ENCODE results near the gene STK33.
"Not testable (repeated sequence)": the region's sequence is repeated elsewhere in the genome, so short reads cannot be mapped to it uniquely, and the experiment has no call there.

Gene STK33

DNA sequence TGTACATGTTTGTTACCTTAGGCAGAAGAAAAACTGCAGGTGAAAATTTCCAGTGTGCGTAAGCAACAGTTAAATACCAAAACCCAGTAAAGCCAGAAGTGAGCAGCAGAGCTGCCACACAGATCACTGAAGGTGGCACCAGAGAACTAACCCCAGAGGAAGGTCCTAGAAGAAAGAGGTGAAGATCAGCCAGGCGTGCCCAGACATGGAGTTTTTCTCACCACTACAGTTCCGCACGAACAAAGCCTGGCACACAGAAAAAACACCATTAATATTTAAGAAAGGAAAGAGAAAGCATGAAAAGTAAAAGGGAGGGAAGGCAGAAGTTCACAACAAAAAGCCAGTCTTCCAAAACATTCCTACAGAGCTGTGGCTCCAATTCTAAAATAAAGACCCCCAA is 60.7 kb downstream of the STK33 start:
- Mint-ChIP-seq H3K27me3 (no peaks in the 10 kb centered on the region), H3K4me3 (peak overlapping the region; percentile 40), H3K36me3 (no peaks in the 10 kb centered on the region), H3K9me3 (no peaks in the 10 kb centered on the region), H3K4me1 (peaks cover 47% of the 10 kb centered on the region), H3K27ac (peak overlapping the region; percentile 79)
- ATAC-seq, result peak; percentile 91

DNA sequence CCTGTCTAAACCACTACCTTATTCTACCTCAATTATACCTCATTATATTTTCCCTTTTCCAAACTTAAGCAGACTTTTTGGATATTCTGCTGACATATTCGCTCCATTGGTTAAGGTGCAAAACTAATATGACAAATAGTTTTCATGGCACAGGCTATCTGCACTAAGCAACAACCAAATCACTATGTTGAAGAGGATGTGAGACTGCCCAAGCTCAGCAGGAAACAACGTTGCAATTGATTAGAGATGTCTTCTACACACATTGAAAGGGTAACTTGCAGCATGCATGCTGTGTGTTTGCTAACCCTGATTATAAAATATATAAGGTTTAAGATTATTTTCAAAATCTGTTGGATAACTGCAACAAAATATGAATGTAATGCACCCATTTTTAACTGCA is 61.6 kb downstream of the STK33 start:
- Mint-ChIP-seq H3K4me1 (peaks cover 48% of the 10 kb centered on the region), H3K9me3 (no peaks in the 10 kb centered on the region), H3K27ac (peak overlapping the region; percentile 72), H3K4me3 (no peak overlapping the region), H3K27me3 (no peaks in the 10 kb centered on the region), H3K36me3 (no peaks in the 10 kb centered on the region)
- peak; percentile 79 for ATAC-seq

GRCh38 chr11:8531982-8532381 is 62.0 kb downstream of the STK33 start:
- H3K4me3 Mint-ChIP-seq, result no peak overlapping the region
- peak overlapping the region; percentile 72 for H3K27ac Mint-ChIP-seq
- ATAC-seq, result peak; percentile 56
- H3K4me1 Mint-ChIP-seq, result peaks cover 53% of the 10 kb centered on the region
- H3K36me3 Mint-ChIP-seq, result no peaks in the 10 kb centered on the region
- no peaks in the 10 kb centered on the region for H3K27me3 Mint-ChIP-seq
- H3K9me3 Mint-ChIP-seq, result no peaks in the 10 kb centered on the region

DNA sequence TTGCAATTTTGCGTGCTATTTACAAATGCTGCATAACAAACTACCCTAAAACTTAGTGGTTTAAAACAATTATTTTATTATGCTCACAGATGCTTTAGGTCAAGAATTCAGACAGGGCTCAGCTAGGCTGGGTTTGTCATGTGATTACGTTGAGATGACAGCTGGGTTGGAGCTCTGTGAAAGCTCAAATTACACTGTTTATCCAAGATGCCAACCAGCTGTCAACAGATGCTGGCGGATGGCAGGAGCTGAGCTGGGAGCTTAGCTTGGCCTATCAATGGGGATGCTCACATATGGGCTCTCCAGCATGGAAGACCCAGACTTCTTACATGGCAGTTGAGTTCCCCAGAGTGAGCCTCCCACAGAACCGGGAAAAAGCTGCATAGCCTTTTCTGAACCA is 62.7 kb downstream of the STK33 start:
- Mint-ChIP-seq H3K4me1 (peaks cover 53% of the 10 kb centered on the region), H3K27me3 (no peaks in the 10 kb centered on the region), H3K4me3 (no peak overlapping the region), H3K36me3 (no peaks in the 10 kb centered on the region), H3K9me3 (no peaks in the 10 kb centered on the region), H3K27ac (peak overlapping the region; percentile 72)
- no peak for ATAC-seq

- Mint-ChIP-seq H3K9me3 (no peaks in the 10 kb centered on the region), H3K27me3 (no peaks in the 10 kb centered on the region), H3K4me1 (peaks cover 51% of the 10 kb centered on the region)
Observed at GRCh38 chr11:8527939-8528338, 66.1 kb downstream of the STK33 start.

GRCh38 chr11:8523396-8523795 is 70.6 kb downstream of the STK33 start:
- ATAC-seq, result no peak
- no peak overlapping the region for H3K4me3 Mint-ChIP-seq
- peaks cover 6% of the 10 kb centered on the region for H3K36me3 Mint-ChIP-seq
- peaks cover 22% of the 10 kb centered on the region for H3K4me1 Mint-ChIP-seq
- peaks cover 7% of the 10 kb centered on the region for H3K9me3 Mint-ChIP-seq
- H3K27ac Mint-ChIP-seq, result no peak overlapping the region
- H3K27me3 Mint-ChIP-seq, result no peaks in the 10 kb centered on the region

More at GRCh38 chr11:8527939-8528338, 66.1 kb downstream of the STK33 start:
- H3K4me3 Mint-ChIP-seq, result no peak overlapping the region
- H3K27ac Mint-ChIP-seq, result no peak overlapping the region
- no peaks in the 10 kb centered on the region for H3K36me3 Mint-ChIP-seq
- no peak for ATAC-seq

DNA sequence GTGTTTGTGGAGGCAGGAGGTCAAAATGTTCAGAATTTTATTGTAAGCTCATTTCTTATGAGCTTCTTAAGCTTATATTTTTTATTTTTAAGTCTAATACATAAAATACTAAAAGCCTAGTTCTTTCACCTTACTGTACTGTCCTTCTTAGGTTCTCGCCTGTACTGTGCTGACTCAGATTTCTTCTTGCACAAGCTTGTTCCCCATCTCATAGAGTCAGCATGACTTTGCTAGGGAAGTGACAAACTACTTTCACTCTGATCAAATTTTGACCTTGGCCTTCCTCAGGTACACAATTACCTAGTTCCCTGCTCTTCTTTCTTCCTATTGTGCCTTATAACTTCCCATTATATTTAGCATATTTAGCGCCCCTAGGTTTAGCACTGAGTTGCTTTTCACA is 81.5 kb downstream of the STK33 start:
- H3K9me3 Mint-ChIP-seq, result peaks cover 9% of the 10 kb centered on the region
- H3K36me3 Mint-ChIP-seq, result peaks cover 27% of the 10 kb centered on the region
- no peaks in the 10 kb centered on the region for H3K4me1 Mint-ChIP-seq
- no peaks in the 10 kb centered on the region for H3K27me3 Mint-ChIP-seq
- ATAC-seq, result no peak
- H3K27ac Mint-ChIP-seq, result no peak overlapping the region
- H3K4me3 Mint-ChIP-seq, result no peak overlapping the region

GRCh38 chr11:8503910-8504364 is 90.1 kb downstream of the STK33 start:
- ATAC-seq, result no peak
- Mint-ChIP-seq H3K36me3 (no peaks in the 10 kb centered on the region), H3K27me3 (no peaks in the 10 kb centered on the region), H3K27ac (no peak overlapping the region), H3K4me3 (no peak overlapping the region), H3K9me3 (peaks cover 4% of the 10 kb centered on the region), H3K4me1 (no peaks in the 10 kb centered on the region)

DNA sequence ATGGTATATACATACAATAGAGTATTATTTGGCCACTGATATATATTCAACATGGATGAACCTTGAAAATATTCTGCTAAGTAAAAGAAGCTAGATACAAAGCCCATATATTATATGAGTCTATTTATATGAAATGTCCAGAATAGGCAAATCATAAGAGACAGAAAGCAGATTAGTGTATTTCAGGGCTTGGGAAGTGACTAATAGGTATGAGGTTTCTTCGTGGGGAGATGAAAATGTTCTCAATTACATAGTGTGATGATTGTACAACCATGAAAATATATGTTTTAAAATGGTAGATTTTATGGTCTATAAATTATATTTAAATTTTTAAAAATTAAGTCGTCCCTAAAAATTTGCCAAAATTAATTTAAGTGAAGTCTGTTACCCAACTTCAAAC is 92.2 kb downstream of the STK33 start:
- Mint-ChIP-seq H3K36me3 (peaks cover 11% of the 10 kb centered on the region), H3K27ac (no peak overlapping the region), H3K4me3 (no peak overlapping the region), H3K9me3 (peaks cover 12% of the 10 kb centered on the region), H3K27me3 (no peaks in the 10 kb centered on the region), H3K4me1 (no peaks in the 10 kb centered on the region)
- ATAC-seq, result no peak

DNA sequence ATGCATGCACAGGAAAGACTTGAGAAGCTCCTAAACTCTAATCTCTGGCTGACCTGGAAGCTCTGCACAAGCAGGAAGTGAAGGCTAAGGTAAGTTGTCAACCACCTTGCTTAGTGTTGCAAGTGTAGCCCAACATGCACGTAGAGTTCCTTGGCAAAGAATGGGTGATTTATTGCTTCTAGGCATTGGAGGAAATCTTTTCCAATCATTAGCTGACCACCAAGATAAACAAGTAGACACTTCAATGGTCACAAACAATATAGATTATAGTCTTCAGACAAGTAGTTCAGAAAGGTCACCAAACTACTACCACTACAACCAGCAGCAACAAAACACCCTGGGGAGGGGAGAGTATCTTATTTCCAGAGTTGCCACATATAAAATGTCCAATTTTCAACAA is 105.6 kb downstream of the STK33 start:
- Mint-ChIP-seq H3K27me3 (no peaks in the 10 kb centered on the region), H3K4me3 (no peak overlapping the region)

GRCh38 chr11:8487261-8487660 is 106.8 kb downstream of the STK33 start:
- Mint-ChIP-seq H3K27ac (no peak overlapping the region), H3K27me3 (no peaks in the 10 kb centered on the region), H3K4me3 (no peak overlapping the region), H3K9me3 (peaks cover 5% of the 10 kb centered on the region), H3K36me3 (peaks cover 11% of the 10 kb centered on the region), H3K4me1 (no peaks in the 10 kb centered on the region)
- no peak for ATAC-seq

More for the DNA sequence above, 105.6 kb downstream of the STK33 start:
- H3K4me1 Mint-ChIP-seq, result no peaks in the 10 kb centered on the region
- peaks cover 5% of the 10 kb centered on the region for H3K9me3 Mint-ChIP-seq
- ATAC-seq, result no peak
- H3K36me3 Mint-ChIP-seq, result peaks cover 11% of the 10 kb centered on the region
- H3K27ac Mint-ChIP-seq, result no peak overlapping the region

DNA sequence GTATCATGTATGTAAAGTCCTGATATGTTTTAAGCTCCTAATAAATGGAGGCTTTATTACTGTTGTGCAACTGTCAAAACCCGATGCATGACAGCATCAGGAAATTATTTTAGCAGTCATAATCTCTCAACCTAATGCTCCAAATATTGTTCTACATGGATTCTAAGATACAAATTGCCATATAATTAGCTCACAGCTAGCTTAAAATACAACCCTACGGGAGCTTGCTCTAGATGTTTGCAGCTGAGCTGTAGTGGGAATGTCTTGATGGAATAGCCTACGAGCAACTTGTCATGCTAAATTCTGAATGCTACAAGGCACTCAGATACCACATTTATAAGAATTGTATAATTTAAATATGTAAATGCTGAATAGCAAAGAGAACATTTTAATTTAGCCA is 109.8 kb downstream of the STK33 start:
- Mint-ChIP-seq H3K27ac (no peak overlapping the region), H3K36me3 (peaks cover 4% of the 10 kb centered on the region), H3K9me3 (no peaks in the 10 kb centered on the region), H3K27me3 (no peaks in the 10 kb centered on the region), H3K4me1 (no peaks in the 10 kb centered on the region), H3K4me3 (no peak overlapping the region)
- ATAC-seq, result no peak

- no peaks in the 10 kb centered on the region for H3K9me3 Mint-ChIP-seq
- no peak overlapping the region for H3K4me3 Mint-ChIP-seq
- peaks cover 4% of the 10 kb centered on the region for H3K36me3 Mint-ChIP-seq
- no peak overlapping the region for H3K27ac Mint-ChIP-seq
- ATAC-seq, result no peak
- H3K27me3 Mint-ChIP-seq, result no peaks in the 10 kb centered on the region
- H3K4me1 Mint-ChIP-seq, result no peaks in the 10 kb centered on the region
Observed at GRCh38 chr11:8480858-8481257, 113.2 kb downstream of the STK33 start.

DNA sequence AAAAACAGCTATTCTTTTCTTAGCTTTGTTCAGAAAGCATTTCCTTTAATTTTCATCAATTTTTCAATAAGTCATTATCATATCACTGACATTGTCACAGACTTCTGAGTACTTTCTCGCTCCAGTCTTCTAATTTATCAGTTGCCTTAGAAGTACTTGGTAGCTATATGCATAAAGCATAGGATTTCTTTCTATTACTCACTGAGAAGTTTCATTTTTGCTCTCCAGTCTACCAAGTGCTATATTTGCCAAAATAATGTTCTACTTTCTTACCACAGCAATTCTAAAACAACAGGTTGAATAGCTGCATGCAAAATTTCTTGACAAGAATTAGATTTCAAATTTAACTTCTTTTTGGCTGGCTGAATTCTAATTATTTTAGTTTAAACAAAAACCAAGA is 116.3 kb downstream of the STK33 start:
- H3K9me3 Mint-ChIP-seq, result no peaks in the 10 kb centered on the region

GRCh38 chr11:8477151-8477550 is 116.9 kb downstream of the STK33 start:
- H3K27ac Mint-ChIP-seq, result no peak overlapping the region
- no peak for ATAC-seq
- H3K9me3 Mint-ChIP-seq, result no peaks in the 10 kb centered on the region
- no peaks in the 10 kb centered on the region for H3K27me3 Mint-ChIP-seq
- no peak overlapping the region for H3K4me3 Mint-ChIP-seq
- H3K4me1 Mint-ChIP-seq, result no peaks in the 10 kb centered on the region
- peaks cover 4% of the 10 kb centered on the region for H3K36me3 Mint-ChIP-seq

More for the DNA sequence above, 116.3 kb downstream of the STK33 start:
- Mint-ChIP-seq H3K4me1 (no peaks in the 10 kb centered on the region), H3K4me3 (no peak overlapping the region), H3K36me3 (peaks cover 4% of the 10 kb centered on the region), H3K27me3 (no peaks in the 10 kb centered on the region), H3K27ac (no peak overlapping the region)
- no peak for ATAC-seq

DNA sequence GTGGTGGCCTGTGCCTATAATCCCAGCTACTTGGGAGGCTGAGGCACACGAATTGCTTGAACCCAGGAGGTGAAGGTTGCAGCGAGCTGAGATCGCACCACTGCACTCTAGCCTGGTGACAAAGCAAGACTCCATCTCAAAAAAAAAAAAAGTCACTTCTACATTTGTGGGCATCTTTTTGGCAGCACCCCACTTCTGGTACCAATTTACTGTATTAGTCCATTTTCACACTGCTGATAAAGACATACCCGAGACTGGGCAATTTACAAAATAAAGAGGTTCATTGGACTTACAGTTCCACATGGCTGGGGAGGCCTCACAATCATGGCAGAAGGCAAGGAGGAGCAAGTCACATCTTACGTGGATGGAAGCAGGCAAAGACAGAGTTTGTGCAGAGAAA is 126.2 kb downstream of the STK33 start:
- not testable (repeated sequence) for ATAC-seq, H3K27me3 Mint-ChIP-seq, H3K4me1 Mint-ChIP-seq, H3K27ac Mint-ChIP-seq, H3K9me3 Mint-ChIP-seq, H3K4me3 Mint-ChIP-seq
- peaks cover 42% of the 10 kb centered on the region for H3K36me3 Mint-ChIP-seq

DNA sequence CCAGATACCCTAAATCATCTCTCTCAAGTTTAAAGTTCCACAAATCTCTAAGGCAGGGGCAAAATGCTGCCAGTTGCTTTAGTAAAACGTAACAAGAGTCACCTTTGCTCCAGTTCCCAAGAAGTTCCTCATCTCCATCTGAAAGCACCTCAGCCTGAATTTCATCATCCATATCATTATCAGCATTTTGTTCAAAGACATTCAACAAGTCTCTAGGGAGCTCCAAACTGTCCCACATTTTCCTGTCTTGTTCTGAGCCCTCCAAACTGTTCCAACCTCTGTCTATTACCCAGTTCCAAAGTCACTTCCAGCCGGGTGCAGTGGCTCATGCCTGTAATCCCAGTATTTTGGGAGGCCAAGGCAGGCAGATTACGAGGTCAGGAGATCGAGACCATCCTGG is 126.7 kb downstream of the STK33 start:
- H3K4me1 Mint-ChIP-seq, H3K4me3 Mint-ChIP-seq, H3K27ac Mint-ChIP-seq, ATAC-seq, H3K27me3 Mint-ChIP-seq, H3K9me3 Mint-ChIP-seq: not testable (repeated sequence)
- H3K36me3 Mint-ChIP-seq, result peaks cover 42% of the 10 kb centered on the region
